ENCODE measurements around the gene ACY1. TPM values are rescaled to one million over a fixed set of nuclear protein-coding genes. Genes with fewer than 3 reads are reported as not detected.

Gene ACY1
- total RNA-seq, 1 experiment from 2014 or later: 50.3 TPM

DNA sequence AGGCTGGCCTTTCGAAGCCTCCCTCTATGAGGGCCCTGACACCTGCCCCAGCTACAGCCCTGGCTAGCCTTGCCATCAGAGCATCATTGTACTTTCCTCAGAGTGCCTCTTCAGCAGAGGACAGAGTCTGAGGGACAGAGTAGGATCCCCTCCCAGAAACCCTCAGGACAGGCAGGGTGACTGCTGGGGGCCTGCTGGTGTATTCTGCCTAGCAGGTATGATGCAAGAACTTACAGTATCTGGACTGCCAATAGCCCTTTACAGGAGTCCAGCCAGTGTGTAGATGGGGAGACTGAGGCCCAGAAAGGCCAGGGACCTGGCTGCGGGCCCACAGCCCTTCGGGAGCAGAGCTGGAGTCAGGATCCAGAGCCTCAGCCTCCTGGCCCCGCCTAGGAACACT lies 54.0 kb downstream of the ACY1 start:
- intact Hi-C loops (cut with micrococcal nuclease; ENCODE audit: unreplicated experiment) (no loop called here), in situ Hi-C loops (cut with HindIII; ENCODE audit: low pct_unique_long_range_greater_than_20kb, low sequenced_read_pairs) (no loop called here)
- POLR2A ChIA-PET: no interaction called here
- no TSS peak for BruUV-seq (replicated peaks)
- Histone ChIP-seq H3K27ac (ENCODE audit: low read length) (no peak overlapping the region), H3K4me3 (ENCODE audit: low read depth in 2 of 2, low read length in 2 of 2) (no peak overlapping the region), H3K4me1 (ENCODE audit: control insufficient read depth, insufficient read depth, low read length) (no peaks in the 10 kb centered on the region), H3K27me3 (ENCODE audit: control insufficient read depth, insufficient read depth, low read length) (no peaks in the 10 kb centered on the region), H3K9me3 (ENCODE audit: control insufficient read depth, insufficient read depth, low read depth, low read length) (no peaks in the 10 kb centered on the region), H3K36me3 (ENCODE audit: control insufficient read depth, insufficient read depth, low read length) (no peaks in the 10 kb centered on the region)
- no peak for DNase-seq (ENCODE audit: low read depth, low spot score)
- ATAC-seq: no peak
- TF ChIP-seq, protein P1, sequence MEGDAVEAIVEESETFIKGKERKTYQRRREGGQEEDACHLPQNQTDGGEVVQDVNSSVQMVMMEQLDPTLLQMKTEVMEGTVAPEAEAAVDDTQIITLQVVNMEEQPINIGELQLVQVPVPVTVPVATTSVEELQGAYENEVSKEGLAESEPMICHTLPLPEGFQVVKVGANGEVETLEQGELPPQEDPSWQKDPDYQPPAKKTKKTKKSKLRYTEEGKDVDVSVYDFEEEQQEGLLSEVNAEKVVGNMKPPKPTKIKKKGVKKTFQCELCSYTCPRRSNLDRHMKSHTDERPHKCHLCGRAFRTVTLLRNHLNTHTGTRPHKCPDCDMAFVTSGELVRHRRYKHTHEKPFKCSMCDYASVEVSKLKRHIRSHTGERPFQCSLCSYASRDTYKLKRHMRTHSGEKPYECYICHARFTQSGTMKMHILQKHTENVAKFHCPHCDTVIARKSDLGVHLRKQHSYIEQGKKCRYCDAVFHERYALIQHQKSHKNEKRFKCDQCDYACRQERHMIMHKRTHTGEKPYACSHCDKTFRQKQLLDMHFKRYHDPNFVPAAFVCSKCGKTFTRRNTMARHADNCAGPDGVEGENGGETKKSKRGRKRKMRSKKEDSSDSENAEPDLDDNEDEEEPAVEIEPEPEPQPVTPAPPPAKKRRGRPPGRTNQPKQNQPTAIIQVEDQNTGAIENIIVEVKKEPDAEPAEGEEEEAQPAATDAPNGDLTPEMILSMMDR (IDR thresholded peaks at IDR 0.05): no peak
- TF ChIP-seq, protein P2, sequence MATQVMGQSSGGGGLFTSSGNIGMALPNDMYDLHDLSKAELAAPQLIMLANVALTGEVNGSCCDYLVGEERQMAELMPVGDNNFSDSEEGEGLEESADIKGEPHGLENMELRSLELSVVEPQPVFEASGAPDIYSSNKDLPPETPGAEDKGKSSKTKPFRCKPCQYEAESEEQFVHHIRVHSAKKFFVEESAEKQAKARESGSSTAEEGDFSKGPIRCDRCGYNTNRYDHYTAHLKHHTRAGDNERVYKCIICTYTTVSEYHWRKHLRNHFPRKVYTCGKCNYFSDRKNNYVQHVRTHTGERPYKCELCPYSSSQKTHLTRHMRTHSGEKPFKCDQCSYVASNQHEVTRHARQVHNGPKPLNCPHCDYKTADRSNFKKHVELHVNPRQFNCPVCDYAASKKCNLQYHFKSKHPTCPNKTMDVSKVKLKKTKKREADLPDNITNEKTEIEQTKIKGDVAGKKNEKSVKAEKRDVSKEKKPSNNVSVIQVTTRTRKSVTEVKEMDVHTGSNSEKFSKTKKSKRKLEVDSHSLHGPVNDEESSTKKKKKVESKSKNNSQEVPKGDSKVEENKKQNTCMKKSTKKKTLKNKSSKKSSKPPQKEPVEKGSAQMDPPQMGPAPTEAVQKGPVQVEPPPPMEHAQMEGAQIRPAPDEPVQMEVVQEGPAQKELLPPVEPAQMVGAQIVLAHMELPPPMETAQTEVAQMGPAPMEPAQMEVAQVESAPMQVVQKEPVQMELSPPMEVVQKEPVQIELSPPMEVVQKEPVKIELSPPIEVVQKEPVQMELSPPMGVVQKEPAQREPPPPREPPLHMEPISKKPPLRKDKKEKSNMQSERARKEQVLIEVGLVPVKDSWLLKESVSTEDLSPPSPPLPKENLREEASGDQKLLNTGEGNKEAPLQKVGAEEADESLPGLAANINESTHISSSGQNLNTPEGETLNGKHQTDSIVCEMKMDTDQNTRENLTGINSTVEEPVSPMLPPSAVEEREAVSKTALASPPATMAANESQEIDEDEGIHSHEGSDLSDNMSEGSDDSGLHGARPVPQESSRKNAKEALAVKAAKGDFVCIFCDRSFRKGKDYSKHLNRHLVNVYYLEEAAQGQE (IDR thresholded peaks at IDR 0.05; ENCODE audit: insufficient read depth in 1 of 2, low read depth in 2 of 2, low read length in 1 of 2): no peak
- TF ChIP-seq TCF7L2 (IDR thresholded peaks at IDR 0.05; ENCODE audit: low read depth, low read length) (no peak), SIN3A (IDR thresholded peaks at IDR 0.05; ENCODE audit: borderline replicate concordance, insufficient read depth, low read depth, low read length) (no peak), POLR2AphosphoS5 (IDR thresholded peaks at IDR 0.05; ENCODE audit: low read depth, low read length) (no peak)
- CTCF ChIA-PET: no interaction called here

DNA sequence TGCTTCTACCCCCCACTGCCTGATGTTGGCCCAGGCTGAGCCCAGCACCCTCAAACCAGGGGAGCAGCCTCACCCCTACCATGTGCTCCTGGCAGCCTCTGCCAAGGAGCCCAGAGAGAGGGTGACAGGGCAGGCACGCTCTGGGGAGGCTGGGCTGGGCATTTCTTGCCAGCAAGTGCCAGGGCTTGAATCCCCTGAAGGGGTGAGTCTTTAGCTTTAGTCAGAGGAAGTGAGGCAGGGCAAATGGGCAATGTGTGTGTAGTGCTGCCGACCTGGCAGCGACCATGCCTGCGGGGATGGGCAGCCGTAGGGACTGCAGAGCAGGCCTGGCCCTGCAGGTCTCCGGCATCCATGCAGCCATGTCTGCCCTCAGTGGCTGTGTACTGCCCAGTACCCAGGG lies 54.9 kb downstream of the ACY1 start:
- in situ Hi-C loops (cut with HindIII; ENCODE audit: low pct_unique_long_range_greater_than_20kb, low sequenced_read_pairs) (no loop called here), intact Hi-C loops (cut with micrococcal nuclease; ENCODE audit: unreplicated experiment) (no loop called here)
- Histone ChIP-seq H3K27me3 (ENCODE audit: control insufficient read depth, insufficient read depth, low read length) (no peaks in the 10 kb centered on the region), H3K4me1 (ENCODE audit: control insufficient read depth, insufficient read depth, low read length) (no peaks in the 10 kb centered on the region), H3K36me3 (ENCODE audit: control insufficient read depth, insufficient read depth, low read length) (no peaks in the 10 kb centered on the region), H3K4me3 (ENCODE audit: low read depth in 2 of 2, low read length in 2 of 2) (no peak overlapping the region), H3K9me3 (ENCODE audit: control insufficient read depth, insufficient read depth, low read depth, low read length) (no peaks in the 10 kb centered on the region), H3K27ac (ENCODE audit: low read length) (no peak overlapping the region)
- no peak for DNase-seq (ENCODE audit: low read depth, low spot score)
- TF ChIP-seq TCF7L2 (IDR thresholded peaks at IDR 0.05; ENCODE audit: low read depth, low read length) (no peak), POLR2AphosphoS5 (IDR thresholded peaks at IDR 0.05; ENCODE audit: low read depth, low read length) (no peak), SIN3A (IDR thresholded peaks at IDR 0.05; ENCODE audit: borderline replicate concordance, insufficient read depth, low read depth, low read length) (no peak)
- TF ChIP-seq, protein P2 (IDR thresholded peaks at IDR 0.05; ENCODE audit: insufficient read depth in 1 of 2, low read depth in 2 of 2, low read length in 1 of 2): no peak
- TF ChIP-seq, protein P1 (IDR thresholded peaks at IDR 0.05): no peak
- ChIA-PET CTCF (no interaction called here), POLR2A (no interaction called here)
- no peak for ATAC-seq
- no TSS peak for BruUV-seq (replicated peaks)

Other genes with a start within 250 kb of the ACY1 start
- not detected for gene IQCF6, start 204.3 kb upstream of the ACY1 start, total RNA-seq (2021; ENCODE audit: unreplicated experiment)
- not detected for gene IQCF2, start 121.9 kb upstream of the ACY1 start, total RNA-seq (2021; ENCODE audit: unreplicated experiment)
- gene IQCF5, start 107.9 kb upstream of the ACY1 start, total RNA-seq (2021; ENCODE audit: unreplicated experiment): not detected
- gene IQCF1, start 80.2 kb upstream of the ACY1 start, total RNA-seq (2021; ENCODE audit: unreplicated experiment): not detected
- 54.5 TPM for gene RRP9, start 41.6 kb upstream of the ACY1 start, total RNA-seq (2021; ENCODE audit: unreplicated experiment)
- 16.1 TPM for gene PARP3, start 41.2 kb upstream of the ACY1 start, total RNA-seq (2021; ENCODE audit: unreplicated experiment)
- gene GPR62, start 28.2 kb upstream of the ACY1 start, total RNA-seq (2021; ENCODE audit: unreplicated experiment): not detected
- gene PCBP4, start 16.1 kb upstream of the ACY1 start, total RNA-seq (2021; ENCODE audit: unreplicated experiment): 58.0 TPM
- gene ABHD14B, start 9.5 kb upstream of the ACY1 start, total RNA-seq (2021; ENCODE audit: unreplicated experiment): 40.7 TPM
- gene ABHD14A, start 8.5 kb upstream of the ACY1 start, total RNA-seq (2021; ENCODE audit: unreplicated experiment): 11.3 TPM
- 696 TPM for gene RPL29, start 12.4 kb downstream of the ACY1 start, total RNA-seq (2021; ENCODE audit: unreplicated experiment)
- 13.1 TPM for gene DUSP7, start 73.0 kb downstream of the ACY1 start, total RNA-seq (2021; ENCODE audit: unreplicated experiment)
- 25.7 TPM for gene POC1A, start 170.9 kb downstream of the ACY1 start, total RNA-seq (2021; ENCODE audit: unreplicated experiment)
- 89.4 TPM for gene ALAS1, start 214.6 kb downstream of the ACY1 start, total RNA-seq (2021; ENCODE audit: unreplicated experiment)
- not detected for gene TLR9, start 242.1 kb downstream of the ACY1 start, total RNA-seq (2021; ENCODE audit: unreplicated experiment)

Measured in Panc1 (cell line).